NT2/D1 (cell line): ENCODE data around the gene PSEN1.

Source experiments
- DNase-seq: peaks from one replicate; pipeline ENCODE4 v3.0.0-alpha.2; 2011; ENCODE audit warnings: low read depth, low spot score
- H3K27me3 ChIP-seq: 2 replicates; pipeline ENCODE4 v1.6.0; 2011; ENCODE audit warnings: mild to moderate bottlenecking; ENCODE audit not compliant: insufficient read length, insufficient read depth
- H3K36me3 ChIP-seq: 2 replicates; pipeline ENCODE4 v1.6.1; 2011; ENCODE audit warnings: mild to moderate bottlenecking, low read length, mixed read lengths; ENCODE audit not compliant: insufficient read depth, insufficient read length
- H3K4me1 ChIP-seq: 2 replicates; pipeline ENCODE4 v1.5.1; 2011; ENCODE audit not compliant: insufficient read depth, insufficient read length
- H3K4me3 ChIP-seq: 2 replicates; pipeline ENCODE4 v1.5.1; 2011; ENCODE audit warnings: low read depth; ENCODE audit not compliant: insufficient read length
- H3K9ac ChIP-seq: 2 replicates; pipeline ENCODE4 v1.6.0; 2011; ENCODE audit warnings: low read depth; ENCODE audit not compliant: insufficient read length
- H3K9me3 ChIP-seq: 2 replicates; pipeline ENCODE4 v1.5.1; 2011; ENCODE audit warnings: mild to moderate bottlenecking, low read length; ENCODE audit not compliant: insufficient read depth
- SUZ12 ChIP-seq: IDR thresholded peaks from 2 replicates; pipeline ENCODE4 v1.6.1; 2011; ENCODE audit not compliant: insufficient read length, insufficient read depth; ENCODE audit errors: extremely low read depth
- YY1 ChIP-seq: IDR thresholded peaks from 2 replicates; pipeline ENCODE4 v1.6.1; 2011; ENCODE audit not compliant: insufficient read length, insufficient read depth
- ZNF274 ChIP-seq: IDR thresholded peaks from 2 replicates; pipeline ENCODE4 v1.6.1; 2011; ENCODE audit warnings: mild to moderate bottlenecking, low read depth, low read length

PSEN1 gene

GRCh38 chr14:73220061-73220460 is 83.8 kb downstream of the PSEN1 start:
- no peaks in the 10 kb centered on the region for H3K4me1 ChIP-seq
- no peaks in the 10 kb centered on the region for H3K9me3 ChIP-seq
- TF ChIP-seq YY1 (no peak), ZNF274 (no peak), SUZ12 (no peak)
- DNase-seq, result no peak
- H3K27me3 ChIP-seq, result no peaks in the 10 kb centered on the region
- H3K9ac ChIP-seq, result no peak overlapping the region
- peaks cover 26% of the 10 kb centered on the region for H3K36me3 ChIP-seq
- H3K4me3 ChIP-seq, result no peak overlapping the region

DNA sequence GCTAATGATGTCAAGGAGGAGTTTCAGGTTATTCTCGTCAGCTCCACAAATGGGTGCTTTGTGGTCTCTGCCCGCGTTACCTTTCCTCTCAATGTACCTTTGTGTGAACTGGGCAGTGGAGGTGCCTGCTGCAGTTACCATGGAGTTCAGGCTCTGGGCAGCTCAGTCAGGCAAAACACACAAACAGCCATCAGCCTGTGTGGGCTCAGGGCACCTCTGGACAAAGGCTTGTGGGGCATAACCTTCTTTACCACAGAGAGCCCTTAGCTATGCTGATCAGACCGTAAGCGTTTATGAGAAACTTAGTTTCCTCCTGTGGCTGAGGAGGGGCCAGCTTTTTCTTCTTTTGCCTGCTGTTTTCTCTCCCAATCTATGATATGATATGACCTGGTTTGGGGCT is 84.3 kb downstream of the PSEN1 start:
- Histone ChIP-seq H3K27me3 (no peaks in the 10 kb centered on the region), H3K4me3 (no peak overlapping the region), H3K9me3 (no peaks in the 10 kb centered on the region), H3K4me1 (no peaks in the 10 kb centered on the region), H3K36me3 (peaks cover 26% of the 10 kb centered on the region), H3K9ac (no peak overlapping the region)
- no peak for TF ChIP-seq SUZ12
- TF ChIP-seq YY1, result no peak
- no peak for TF ChIP-seq ZNF274
- DNase-seq, result no peak

DNA sequence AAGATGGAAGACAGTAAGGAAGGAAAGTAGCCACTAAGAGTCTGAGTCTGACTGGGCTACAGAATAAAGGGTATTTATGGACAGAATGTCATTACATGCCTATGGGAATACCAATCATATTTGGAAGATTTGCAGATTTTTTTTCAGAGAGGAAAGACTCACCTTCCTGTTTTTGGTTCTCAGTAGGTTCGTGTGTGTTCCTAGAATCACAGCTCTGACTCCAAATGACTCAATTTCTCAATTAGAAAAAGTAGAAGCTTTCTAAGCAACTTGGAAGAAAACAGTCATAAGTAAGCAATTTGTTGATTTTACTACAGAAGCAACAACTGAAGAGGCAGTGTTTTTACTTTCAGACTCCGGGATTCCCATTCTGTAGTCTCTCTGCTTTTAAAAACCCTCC is 85.6 kb downstream of the PSEN1 start:
- no peaks in the 10 kb centered on the region for H3K9me3 ChIP-seq
- H3K4me3 ChIP-seq, result no peak overlapping the region
- H3K9ac ChIP-seq, result no peak overlapping the region
- peaks cover 26% of the 10 kb centered on the region for H3K36me3 ChIP-seq
- TF ChIP-seq YY1 (no peak), ZNF274 (no peak), SUZ12 (no peak)
- no peak for DNase-seq
- no peaks in the 10 kb centered on the region for H3K27me3 ChIP-seq
- H3K4me1 ChIP-seq, result no peaks in the 10 kb centered on the region

- H3K9me3 ChIP-seq, result no peaks in the 10 kb centered on the region
- peaks cover 3% of the 10 kb centered on the region for H3K4me1 ChIP-seq
- H3K27me3 ChIP-seq, result no peaks in the 10 kb centered on the region
- no peak overlapping the region for H3K4me3 ChIP-seq
- peaks cover 20% of the 10 kb centered on the region for H3K36me3 ChIP-seq
- no peak overlapping the region for H3K9ac ChIP-seq
- no peak for TF ChIP-seq YY1
- no peak for TF ChIP-seq ZNF274
- TF ChIP-seq SUZ12, result no peak
- DNase-seq, result no peak
These were observed 86.7 kb downstream of the PSEN1 start for GRCh38 chr14:73223049-73223448.

DNA sequence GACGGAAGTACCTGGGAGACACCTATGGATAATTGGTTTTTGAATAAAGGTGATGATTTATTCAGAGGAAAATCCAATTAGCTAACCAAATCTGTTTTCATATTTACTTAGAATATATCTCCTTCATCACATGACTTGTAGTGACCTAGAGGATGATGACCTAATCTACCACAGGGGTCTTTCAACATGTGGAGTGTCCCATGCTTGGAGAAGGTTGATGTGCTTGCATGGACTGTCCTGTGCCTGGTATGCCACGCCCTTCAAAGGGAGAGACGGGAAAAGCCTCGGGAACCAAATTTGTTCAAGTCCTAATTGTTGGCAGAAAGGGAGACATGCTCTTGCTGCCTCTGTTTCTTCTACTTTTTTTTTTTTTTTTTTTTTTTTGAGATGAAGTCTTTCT is 89.2 kb downstream of the PSEN1 start:
- H3K4me3 ChIP-seq, result no peak overlapping the region
- no peaks in the 10 kb centered on the region for H3K27me3 ChIP-seq
- H3K9ac ChIP-seq, result no peak overlapping the region
- H3K4me1 ChIP-seq, result peaks cover 3% of the 10 kb centered on the region
- H3K36me3 ChIP-seq, result peaks cover 4% of the 10 kb centered on the region
- no peak for TF ChIP-seq ZNF274
- TF ChIP-seq SUZ12, result no peak
- TF ChIP-seq YY1, result no peak
- no peaks in the 10 kb centered on the region for H3K9me3 ChIP-seq
- no peak for DNase-seq

- H3K4me1 ChIP-seq, result peaks cover 7% of the 10 kb centered on the region
- TF ChIP-seq SUZ12, result no peak
- TF ChIP-seq YY1, result no peak
- TF ChIP-seq ZNF274, result no peak
- no peaks in the 10 kb centered on the region for H3K27me3 ChIP-seq
- H3K4me3 ChIP-seq, result no peak overlapping the region
- no peak overlapping the region for H3K9ac ChIP-seq
- no peaks in the 10 kb centered on the region for H3K36me3 ChIP-seq
- H3K9me3 ChIP-seq, result no peaks in the 10 kb centered on the region
- no peak for DNase-seq
These were observed 91.8 kb downstream of the PSEN1 start for GRCh38 chr14:73227812-73228781.

DNA sequence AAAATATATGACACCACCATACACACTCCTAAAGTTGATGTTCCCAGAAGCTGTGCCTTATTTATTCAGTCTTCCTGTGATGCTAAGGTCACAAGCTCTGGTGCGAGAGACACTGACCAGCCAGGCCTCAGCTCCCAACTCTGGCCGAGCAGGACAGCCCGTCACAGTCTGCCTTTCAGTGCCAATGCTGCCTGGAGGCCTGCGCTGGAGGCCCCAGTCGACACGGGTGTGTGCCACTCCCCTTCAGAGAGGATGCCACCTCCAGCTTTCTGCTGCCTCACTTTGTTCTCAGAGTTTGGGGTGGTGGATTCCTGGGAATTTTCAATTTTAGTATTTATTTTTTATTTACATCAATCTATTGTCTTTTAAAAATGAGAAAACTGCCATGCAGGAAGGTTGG is 93.7 kb downstream of the PSEN1 start:
- no peak for TF ChIP-seq ZNF274
- no peak for TF ChIP-seq YY1
- TF ChIP-seq SUZ12, result no peak
- DNase-seq, result no peak
- Histone ChIP-seq H3K36me3 (no peaks in the 10 kb centered on the region), H3K4me3 (no peak overlapping the region), H3K9ac (no peak overlapping the region), H3K4me1 (peaks cover 17% of the 10 kb centered on the region), H3K27me3 (peaks cover 10% of the 10 kb centered on the region), H3K9me3 (no peaks in the 10 kb centered on the region)
